IMR-90 (cell line): ENCODE measurements around the gene PTPRN2. TPM values are rescaled to one million over a fixed set of nuclear protein-coding genes. Genes with fewer than 3 reads are reported as not detected.

Source experiments
- ATAC-seq: fragments of 200-7000 bp; cut with Tn5 transposase; 2 replicates; pipeline ENCODE4 v1.9.1; 2020; ENCODE audit warnings: low read depth, mild to moderate bottlenecking, moderate library complexity
- BruUV-seq: library from RNA; stranded (reverse); fragments of 400-500 nt; replicated peaks from 2 replicates; lab custom pipeline; 2021; lab: Mats Ljungman, UMichigan
- CTCF ChIA-PET: fragments of 300-600 bp; formaldehyde crosslinking; extraction: SDS; loops from one replicate; lab custom pipeline; 2021; ENCODE audit warnings: antibody characterized with exemption; lab: Yijun Ruan, JAX
- POLR2A ChIA-PET: fragments of 300-600 bp; sonication (Branson Sonifier 250); formaldehyde crosslinking; loops from one replicate; lab custom pipeline; 2022; ENCODE audit warnings: antibody characterized with exemption; ENCODE audit not compliant: unreplicated experiment; lab: Charles Lee
- DNase-seq: peaks from one replicate; pipeline ENCODE4 v3.0.0; 2013
- H2AFZ ChIP-seq: replicated peaks from 2 replicates; pipeline ENCODE3; 2013; ENCODE audit warnings: low read length, mild to moderate bottlenecking; ENCODE audit not compliant: poor library complexity
- H2AK5ac ChIP-seq: 2 replicates; pipeline ENCODE4 v1.6.1; 2013; ENCODE audit warnings: low read depth, low read length, inconsistent platforms
- H2AK9ac ChIP-seq: replicated peaks from 2 replicates; pipeline ENCODE3; 2013; ENCODE audit warnings: mild to moderate bottlenecking, low read depth, low read length, moderate library complexity; ENCODE audit not compliant: poor library complexity
- H2BK120ac ChIP-seq: 2 replicates; pipeline ENCODE4 v1.6.1; 2013; ENCODE audit warnings: low read depth, low read length, inconsistent platforms
- H2BK15ac ChIP-seq: 3 replicates; pipeline ENCODE4 v1.6.1; 2013; ENCODE audit warnings: low read depth, low read length, inconsistent platforms
- H2BK20ac ChIP-seq: 2 replicates; pipeline ENCODE4 v1.6.1; 2013; ENCODE audit warnings: low read depth, mild to moderate bottlenecking, inconsistent platforms, low read length, moderate library complexity
- H2BK5ac ChIP-seq: 2 replicates; pipeline ENCODE4 v1.6.1; 2013; ENCODE audit warnings: mild to moderate bottlenecking, low read depth, low read length, inconsistent platforms; ENCODE audit not compliant: poor library complexity, severe bottlenecking
- H3K14ac ChIP-seq: replicated peaks from 2 replicates; pipeline ENCODE4 v1.6.1; 2013; ENCODE audit warnings: low read depth, low read length, inconsistent platforms
- H3K18ac ChIP-seq: 2 replicates; pipeline ENCODE4 v1.6.1; 2013; ENCODE audit warnings: low read depth, low read length, control low read depth
- H3K23ac ChIP-seq: 2 replicates; pipeline ENCODE4 v1.6.1; 2013; ENCODE audit warnings: low read depth, low read length, inconsistent platforms
- H3K27ac ChIP-seq: 2 replicates; pipeline ENCODE4 v1.5.1; 2013; ENCODE audit warnings: mild to moderate bottlenecking, control low read depth, low read length; ENCODE audit not compliant: insufficient read depth
- H3K27me3 ChIP-seq: 2 replicates; pipeline ENCODE4 v1.6.1; 2013; ENCODE audit warnings: low read length; ENCODE audit not compliant: control insufficient read depth, insufficient read depth
- H3K36me3 ChIP-seq: 2 replicates; pipeline ENCODE4 v1.6.1; 2013; ENCODE audit warnings: low read length, mixed read lengths; ENCODE audit not compliant: control insufficient read depth, insufficient read depth
- H3K4ac ChIP-seq: 2 replicates; pipeline ENCODE4 v1.6.1; 2013; ENCODE audit warnings: low read depth, low read length, inconsistent platforms
- H3K4me1 ChIP-seq: 2 replicates; pipeline ENCODE4 v1.6.1; 2013; ENCODE audit warnings: low read length, mixed read lengths; ENCODE audit not compliant: control insufficient read depth, insufficient read depth
- H3K4me2 ChIP-seq: 2 replicates; pipeline ENCODE4 v1.6.1; 2013; ENCODE audit warnings: low read depth, mild to moderate bottlenecking, control low read depth, low read length, moderate library complexity
- H3K4me3 ChIP-seq: 2 replicates; pipeline ENCODE4 v1.5.1; 2013; ENCODE audit warnings: low read depth, mild to moderate bottlenecking, control low read depth, low read length, moderate library complexity; ENCODE audit not compliant: insufficient read depth
- H3K56ac ChIP-seq: 2 replicates; pipeline ENCODE4 v1.6.1; 2013; ENCODE audit warnings: low read length, inconsistent platforms; ENCODE audit not compliant: insufficient read depth; ENCODE audit errors: extremely low read depth
- H3K79me1 ChIP-seq, 2 experiments: 2 replicates each; pipeline ENCODE4 v1.6.1; 2013; ENCODE audit warnings: low read length in 2 of 2, inconsistent platforms in 1 of 2, low read depth in 1 of 2
- H3K9ac ChIP-seq: 2 replicates; pipeline ENCODE4 v1.6.1; 2013; ENCODE audit warnings: low read depth, low read length, control low read depth
- H3K9me1 ChIP-seq: 2 replicates; pipeline ENCODE4 v1.6.1; 2013; ENCODE audit warnings: low read length, inconsistent platforms; ENCODE audit not compliant: insufficient read depth
- H3K9me3 ChIP-seq: 2 replicates; pipeline ENCODE4 v1.6.1; 2013; ENCODE audit warnings: low read length; ENCODE audit not compliant: control insufficient read depth, insufficient read depth
- H4K20me1 ChIP-seq: 2 replicates; pipeline ENCODE4 v1.6.1; 2013; ENCODE audit warnings: low read length, inconsistent platforms; ENCODE audit not compliant: insufficient read depth
- H4K5ac ChIP-seq: 2 replicates; pipeline ENCODE4 v1.6.1; 2013; ENCODE audit warnings: mild to moderate bottlenecking, low read depth, low read length, control low read depth
- H4K8ac ChIP-seq, 2 experiments: 2 replicates each; pipeline ENCODE4 v1.6.1; 2013; ENCODE audit warnings: low read depth in 2 of 2, low read length in 2 of 2, control low read depth in 1 of 2, inconsistent platforms in 1 of 2
- H4K91ac ChIP-seq: 2 replicates; pipeline ENCODE4 v1.6.1; 2013; ENCODE audit warnings: low read depth, low read length, inconsistent platforms; ENCODE audit not compliant: insufficient read depth
- BHLHE40 ChIP-seq: fragments of 150-350 bp; IDR thresholded peaks from 2 replicates; pipeline ENCODE4 v1.6.1; 2016; ENCODE audit warnings: mild to moderate bottlenecking, low read depth, low read length
- CEBPB ChIP-seq: IDR thresholded peaks from 2 replicates; pipeline ENCODE4 v1.6.1; 2012; ENCODE audit warnings: low read depth, low read length, improper control_type of control experiment
- CHD1 ChIP-seq: IDR thresholded peaks from 2 replicates; pipeline ENCODE4 v1.6.1; 2012; ENCODE audit warnings: low read depth, low read length, improper control_type of control experiment
- ELK1 ChIP-seq: fragments of 150-350 bp; IDR thresholded peaks from 2 replicates; pipeline ENCODE4 v1.6.1; 2016; ENCODE audit warnings: low read depth, mild to moderate bottlenecking, low read length, moderate library complexity, borderline replicate concordance
- FOS ChIP-seq: fragments of 150-350 bp; IDR thresholded peaks from 2 replicates; pipeline ENCODE4 v1.6.1; 2016; ENCODE audit warnings: low read depth, low read length
- MAFK ChIP-seq: IDR thresholded peaks from 2 replicates; pipeline ENCODE4 v1.6.1; 2012; ENCODE audit warnings: low read depth, low read length, improper control_type of control experiment
- MAZ ChIP-seq: IDR thresholded peaks from 2 replicates; pipeline ENCODE4 v1.6.1; 2012; ENCODE audit warnings: low read depth, mild to moderate bottlenecking, low read length, improper control_type of control experiment, moderate library complexity, borderline replicate concordance
- MXI1 ChIP-seq: IDR thresholded peaks from 2 replicates; pipeline ENCODE4 v1.6.1; 2012; ENCODE audit warnings: low read depth, mild to moderate bottlenecking, low read length, moderate library complexity, borderline replicate concordance
- NFE2L2 ChIP-seq: fragments of 150-350 bp; IDR thresholded peaks from 2 replicates; pipeline ENCODE4 v1.6.1; 2016; ENCODE audit warnings: low read depth, mild to moderate bottlenecking, low read length
- POLR2A ChIP-seq: IDR thresholded peaks from 2 replicates; pipeline ENCODE4 v1.6.1; 2012; ENCODE audit warnings: mild to moderate bottlenecking, low read depth, low read length
- RAD21 ChIP-seq: IDR thresholded peaks from 2 replicates; pipeline ENCODE4 v1.6.1; 2012; ENCODE audit warnings: low read length, improper control_type of control experiment
- RCOR1 ChIP-seq: IDR thresholded peaks from 2 replicates; pipeline ENCODE4 v1.6.1; 2012; ENCODE audit warnings: mild to moderate bottlenecking, low read length, improper control_type of control experiment; ENCODE audit not compliant: insufficient replicate concordance
- RFX5 ChIP-seq: IDR thresholded peaks from 2 replicates; pipeline ENCODE4 v1.8.0; 2012; ENCODE audit warnings: low read depth, mild to moderate bottlenecking, low read length, moderate library complexity
- SMC3 ChIP-seq: fragments of 150-350 bp; IDR thresholded peaks from 2 replicates; pipeline ENCODE4 v1.6.1; 2016; ENCODE audit warnings: low read depth, mild to moderate bottlenecking, antibody characterized with exemption, low read length, moderate library complexity
- USF2 ChIP-seq: fragments of 150-350 bp; IDR thresholded peaks from 2 replicates; pipeline ENCODE4 v1.6.1; 2017; ENCODE audit warnings: mild to moderate bottlenecking, antibody characterized with exemption, low read length, low read depth
- WGBS, 2 experiments: methylation state at CpG; one replicate each; pipeline versions ENCODE4 v1.1.5 to v1.1.7; 2013; ENCODE audit warnings: missing lambda C conversion rate in 2 of 2; ENCODE audit not compliant: insufficient read length in 1 of 2; ENCODE audit errors: extremely low coverage in 2 of 2; 5-methylcytosine and 5-hydroxymethylcytosine counted together
- dilution Hi-C: fragments of 300-500 bp; cut with HindIII; formaldehyde crosslinking; loops from one replicate; pipeline ENCODE4 v1.14.3; 2018; ENCODE audit warnings: low sequenced_read_pairs; ENCODE audit not compliant: unreplicated experiment
- in situ Hi-C: fragments of 300-500 bp; cut with MboI; formaldehyde crosslinking; loops from 3 replicates; pipeline ENCODE4 v1.14.3; 2019; ENCODE audit warnings: low sequenced_read_pairs, inconsistent platforms, mixed read lengths
- intact Hi-C: fragments of 100-400 bp; cut with micrococcal nuclease; formaldehyde crosslinking; loops from 2 replicates; pipeline ENCODE4 v1.10.0; 2022
- polyA plus RNA-seq, 3 experiments: library from polyadenylated mRNA; depleted of rRNA; stranded (reverse); fragments of >200 nt; gene quantifications; 2 replicates each; pipeline ENCODE4 v1.2.3, GENCODE V29; 2012; ENCODE audit warnings: low replicate concordance in 1 of 3
- total RNA-seq: library from RNA; depleted of rRNA; stranded (reverse); fragments of >200 nt; gene quantifications from 2 replicates; pipeline ENCODE4 v1.2.3, GENCODE V29; 2012
- TF ChIP-seq, protein P1 (sequence below): conservative IDR thresholded peaks from 2 replicates; pipeline ENCODE4 v1.5.1; 2012; ENCODE audit warnings: mild to moderate bottlenecking, low read depth, low read length, improper control_type of control experiment

The PTPRN2 gene
- total and polyA plus RNA-seq, 2 of the 4 experiments (the other 2 are of a cell fraction), result 0.03 TPM; not detected in 1

DNA sequence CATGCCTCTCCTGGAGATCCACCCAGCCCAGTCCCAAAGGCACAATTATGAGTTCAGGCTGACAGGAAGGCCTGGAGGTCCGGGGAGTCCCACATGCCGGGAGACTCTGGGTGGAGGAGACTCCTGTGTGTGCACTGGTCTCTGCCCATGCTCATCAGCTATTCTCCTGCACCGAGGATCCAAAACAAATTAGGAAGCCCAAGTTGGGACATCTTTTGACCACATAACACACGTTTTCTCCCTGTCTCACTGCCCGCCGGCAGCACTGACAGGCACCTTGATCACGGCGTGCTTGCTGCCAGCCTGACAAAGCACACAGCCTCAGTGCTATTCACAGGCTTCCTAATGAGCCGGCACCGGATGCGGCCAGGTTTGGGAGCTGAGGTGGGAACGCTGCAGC lies 412.7 kb downstream of the PTPRN2 start:
- H3K9me1 ChIP-seq, result no peaks in the 10 kb centered on the region
- intact Hi-C loops (no loop called here), in situ Hi-C loops (no loop called here), dilution Hi-C loops (no loop called here)
- no peak overlapping the region for H4K8ac ChIP-seq
- ChIA-PET CTCF (no interaction called here), POLR2A (no interaction called here)
- no peak overlapping the region for H2AK9ac ChIP-seq
- H3K27me3 ChIP-seq, result no peaks in the 10 kb centered on the region
- H3K4ac ChIP-seq, result no peak overlapping the region
- H2AK5ac ChIP-seq, result no peak overlapping the region
- ATAC-seq (no peak), DNase-seq (no peak)
- no peaks in the 10 kb centered on the region for H3K36me3 ChIP-seq
- no peak overlapping the region for H2AFZ ChIP-seq
- no TSS peak for BruUV-seq
- no peak overlapping the region for H2BK120ac ChIP-seq
- H3K79me1 ChIP-seq, result no peaks in the 10 kb centered on the region
- peaks cover 39% of the 10 kb centered on the region for H3K9me3 ChIP-seq
- TF ChIP-seq MAFK (no peak), CEBPB (no peak), POLR2A (no peak), FOS (no peak), CHD1 (no peak), BHLHE40 (no peak), RAD21 (no peak), SMC3 (no peak), ELK1 (no peak), USF2 (no peak), RCOR1 (no peak), NFE2L2 (no peak), MAZ (no peak), RFX5 (no peak), MXI1 (no peak)
- TF ChIP-seq, protein P1, sequence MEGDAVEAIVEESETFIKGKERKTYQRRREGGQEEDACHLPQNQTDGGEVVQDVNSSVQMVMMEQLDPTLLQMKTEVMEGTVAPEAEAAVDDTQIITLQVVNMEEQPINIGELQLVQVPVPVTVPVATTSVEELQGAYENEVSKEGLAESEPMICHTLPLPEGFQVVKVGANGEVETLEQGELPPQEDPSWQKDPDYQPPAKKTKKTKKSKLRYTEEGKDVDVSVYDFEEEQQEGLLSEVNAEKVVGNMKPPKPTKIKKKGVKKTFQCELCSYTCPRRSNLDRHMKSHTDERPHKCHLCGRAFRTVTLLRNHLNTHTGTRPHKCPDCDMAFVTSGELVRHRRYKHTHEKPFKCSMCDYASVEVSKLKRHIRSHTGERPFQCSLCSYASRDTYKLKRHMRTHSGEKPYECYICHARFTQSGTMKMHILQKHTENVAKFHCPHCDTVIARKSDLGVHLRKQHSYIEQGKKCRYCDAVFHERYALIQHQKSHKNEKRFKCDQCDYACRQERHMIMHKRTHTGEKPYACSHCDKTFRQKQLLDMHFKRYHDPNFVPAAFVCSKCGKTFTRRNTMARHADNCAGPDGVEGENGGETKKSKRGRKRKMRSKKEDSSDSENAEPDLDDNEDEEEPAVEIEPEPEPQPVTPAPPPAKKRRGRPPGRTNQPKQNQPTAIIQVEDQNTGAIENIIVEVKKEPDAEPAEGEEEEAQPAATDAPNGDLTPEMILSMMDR, result no peak
- no peak overlapping the region for H3K27ac ChIP-seq
- H3K4me3 ChIP-seq, result no peak overlapping the region
- H4K5ac ChIP-seq, result no peak overlapping the region
- H3K56ac ChIP-seq, result no peak overlapping the region
- no peak overlapping the region for H2BK5ac ChIP-seq
- H3K4me2 ChIP-seq, result no peak overlapping the region
- H4K20me1 ChIP-seq, result no peaks in the 10 kb centered on the region
- H3K18ac ChIP-seq, result no peak overlapping the region
- no peak overlapping the region for H3K9ac ChIP-seq
- no peak overlapping the region for H2BK20ac ChIP-seq
- H3K23ac ChIP-seq, result no peak overlapping the region
- no peak overlapping the region for H2BK15ac ChIP-seq
- no peaks in the 10 kb centered on the region for H3K4me1 ChIP-seq
- no peak overlapping the region for H4K91ac ChIP-seq
- no peak overlapping the region for H3K14ac ChIP-seq
- no CpG with 5 or more reads among the region's 12 CpGs for WGBS, 2 experiments
